Measurements from ENCODE around the gene ACTR2.
"Not testable (repeated sequence)": the region's sequence is repeated elsewhere in the genome, so short reads cannot be mapped to it uniquely, and the experiment has no call there.

Gene ACTR2

GRCh38 chr2:65317351-65317750 lies 89.7 kb downstream of the ACTR2 start:
- DNase-seq, result not testable (repeated sequence)

- DNase-seq, result no peak
Observed at GRCh38 chr2:65317841-65318240, 90.2 kb downstream of the ACTR2 start.

- DNase-seq, result no peak
Observed at GRCh38 chr2:65319072-65319673, 91.5 kb downstream of the ACTR2 start.

- DNase-seq, result no peak
Observed at GRCh38 chr2:65319674-65320041, 92.0 kb downstream of the ACTR2 start.

DNA sequence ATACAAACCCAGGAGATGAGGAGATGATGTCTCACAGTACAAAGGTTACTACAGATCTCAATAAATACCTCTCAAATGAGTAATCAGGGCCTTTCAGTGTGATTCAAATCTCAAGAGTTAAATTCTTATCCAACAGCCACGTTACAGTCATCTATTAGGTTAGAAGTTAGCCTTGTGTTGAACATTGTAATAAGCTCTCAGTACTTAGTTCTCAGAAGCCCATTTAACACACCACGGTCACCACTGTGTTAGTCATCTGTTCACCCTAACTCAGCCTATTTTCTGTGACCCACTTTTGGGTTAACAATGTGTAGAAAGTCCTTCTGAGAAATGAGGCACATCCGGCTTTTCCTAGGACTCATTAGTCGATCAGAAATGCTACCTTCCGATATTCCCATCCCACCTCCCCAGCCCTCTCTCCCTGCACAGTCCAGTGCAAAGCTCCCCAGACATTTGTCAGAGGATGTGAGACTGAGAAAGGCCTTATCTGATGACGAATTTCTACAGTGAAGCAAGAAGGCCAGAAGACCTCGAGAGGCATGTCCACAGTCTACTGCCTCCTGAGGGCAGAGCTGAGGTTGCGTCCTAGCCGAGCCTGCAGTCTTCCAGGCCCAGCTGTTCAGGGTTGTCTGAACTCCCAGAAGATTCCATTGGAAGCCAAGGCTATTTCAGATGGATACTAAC lies 92.6 kb downstream of the ACTR2 start:
- DNase-seq, result peak; percentile 83

All from islet precursor cell (in vitro differentiated cells).